Bronchial epithelial cell (primary cell): ENCODE measurements around the gene FOSB. TPM values are rescaled to one million over a fixed set of nuclear protein-coding genes. Genes with fewer than 3 reads are reported as not detected.

ENCODE experiments used
- DNase-seq: peaks from one replicate; pipeline ENCODE4 v3.0.0-alpha.2; 2010; ENCODE audit warnings: low read depth
- FAIRE-seq: peaks from 2 replicates; lab custom pipeline; 2011; peaks lifted over from hg19 to GRCh38; lab: Jason Lieb, UNC
- H3K27me3 ChIP-seq: 2 replicates; pipeline ENCODE4 v1.5.1; 2011; ENCODE audit warnings: low read length; ENCODE audit not compliant: control insufficient read depth, insufficient read depth
- H3K36me3 ChIP-seq: 2 replicates; pipeline ENCODE4 v1.5.1; 2011; ENCODE audit warnings: low read length; ENCODE audit not compliant: control insufficient read depth, insufficient read depth
- H3K4me3 ChIP-seq: 2 replicates; pipeline ENCODE4 v1.5.1; 2011; ENCODE audit warnings: mild to moderate bottlenecking, low read depth, low read length, control low read depth
- total RNA-seq: library from RNA; depleted of rRNA; stranded (reverse); fragments of >200 nt; gene quantifications from 2 replicates; pipeline ENCODE4 v1.2.1, GENCODE V29; 2014
- TF ChIP-seq, protein P1 (sequence below): IDR thresholded peaks from 2 replicates; pipeline ENCODE4 v1.5.1; 2011; ENCODE audit warnings: mild to moderate bottlenecking, moderate library complexity, low read length, control low read depth, inconsistent platforms; ENCODE audit not compliant: insufficient read depth, severe bottlenecking

FOSB gene
- total RNA-seq, 1 donor from 2014 or later = 4.2 TPM

DNA sequence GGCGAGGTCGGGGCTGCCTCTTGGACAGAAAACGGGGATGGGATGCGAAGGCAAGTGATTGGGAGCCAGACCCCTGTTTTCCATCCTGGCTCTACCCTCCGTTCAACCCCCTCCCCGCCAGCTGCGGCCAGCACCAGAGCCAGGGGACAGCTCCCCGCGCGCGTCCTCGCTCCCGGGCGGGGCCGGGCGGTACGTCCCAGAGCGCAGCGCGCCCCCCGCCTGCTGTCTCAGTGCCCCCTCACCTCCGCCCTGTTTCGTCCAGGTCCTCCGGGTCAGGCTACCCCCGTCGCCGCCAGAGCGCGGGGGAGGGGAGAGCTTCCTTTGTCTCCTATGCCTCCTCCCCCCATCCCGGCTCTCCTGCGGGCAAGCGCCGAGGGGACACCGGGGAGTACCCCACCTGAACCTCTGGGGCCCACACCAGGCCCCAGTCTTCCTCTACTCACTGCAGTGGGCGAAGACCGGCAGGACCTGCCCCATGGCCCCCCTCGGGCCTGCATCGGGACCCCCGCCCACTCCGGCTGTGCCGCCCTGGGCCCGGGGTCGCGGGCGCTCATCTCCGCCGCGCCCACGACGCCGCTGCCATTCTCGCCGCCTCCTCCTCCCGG lies 28.7 kb downstream of the FOSB start:
- DNase-seq (no peak), FAIRE-seq (no peak)
- TF ChIP-seq, protein P1, sequence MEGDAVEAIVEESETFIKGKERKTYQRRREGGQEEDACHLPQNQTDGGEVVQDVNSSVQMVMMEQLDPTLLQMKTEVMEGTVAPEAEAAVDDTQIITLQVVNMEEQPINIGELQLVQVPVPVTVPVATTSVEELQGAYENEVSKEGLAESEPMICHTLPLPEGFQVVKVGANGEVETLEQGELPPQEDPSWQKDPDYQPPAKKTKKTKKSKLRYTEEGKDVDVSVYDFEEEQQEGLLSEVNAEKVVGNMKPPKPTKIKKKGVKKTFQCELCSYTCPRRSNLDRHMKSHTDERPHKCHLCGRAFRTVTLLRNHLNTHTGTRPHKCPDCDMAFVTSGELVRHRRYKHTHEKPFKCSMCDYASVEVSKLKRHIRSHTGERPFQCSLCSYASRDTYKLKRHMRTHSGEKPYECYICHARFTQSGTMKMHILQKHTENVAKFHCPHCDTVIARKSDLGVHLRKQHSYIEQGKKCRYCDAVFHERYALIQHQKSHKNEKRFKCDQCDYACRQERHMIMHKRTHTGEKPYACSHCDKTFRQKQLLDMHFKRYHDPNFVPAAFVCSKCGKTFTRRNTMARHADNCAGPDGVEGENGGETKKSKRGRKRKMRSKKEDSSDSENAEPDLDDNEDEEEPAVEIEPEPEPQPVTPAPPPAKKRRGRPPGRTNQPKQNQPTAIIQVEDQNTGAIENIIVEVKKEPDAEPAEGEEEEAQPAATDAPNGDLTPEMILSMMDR = no peak

DNA sequence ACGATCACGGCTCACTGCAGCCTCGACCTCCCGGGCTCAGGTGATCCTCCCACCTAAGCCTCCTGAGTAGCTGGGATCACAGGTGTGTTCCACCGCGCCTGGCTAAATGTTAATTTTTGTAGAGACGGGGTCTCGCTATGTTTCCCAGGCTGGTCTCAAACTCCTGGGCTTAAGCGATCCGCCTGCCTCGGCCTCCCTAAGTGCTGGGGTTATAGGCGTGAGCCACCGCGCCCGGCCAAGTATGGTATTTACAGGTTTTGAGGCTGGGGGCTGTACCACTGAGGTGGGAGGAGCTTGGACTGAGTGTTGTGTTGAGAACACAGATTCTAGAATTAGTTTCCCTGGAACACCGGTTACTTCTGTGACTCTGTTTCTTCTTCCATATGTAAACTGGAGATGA lies 30.0 kb downstream of the FOSB start:
- no peak overlapping the region for H3K4me3 ChIP-seq
- no peaks in the 10 kb centered on the region for H3K27me3 ChIP-seq
- DNase-seq (no peak), FAIRE-seq (no peak)
- no peaks in the 10 kb centered on the region for H3K36me3 ChIP-seq
- TF ChIP-seq, protein P1 = no peak

More for the DNA sequence above, 28.7 kb downstream of the FOSB start:
- Histone ChIP-seq H3K27me3 (no peaks in the 10 kb centered on the region), H3K36me3 (no peaks in the 10 kb centered on the region), H3K4me3 (peak overlapping the region; percentile 55)

DNA sequence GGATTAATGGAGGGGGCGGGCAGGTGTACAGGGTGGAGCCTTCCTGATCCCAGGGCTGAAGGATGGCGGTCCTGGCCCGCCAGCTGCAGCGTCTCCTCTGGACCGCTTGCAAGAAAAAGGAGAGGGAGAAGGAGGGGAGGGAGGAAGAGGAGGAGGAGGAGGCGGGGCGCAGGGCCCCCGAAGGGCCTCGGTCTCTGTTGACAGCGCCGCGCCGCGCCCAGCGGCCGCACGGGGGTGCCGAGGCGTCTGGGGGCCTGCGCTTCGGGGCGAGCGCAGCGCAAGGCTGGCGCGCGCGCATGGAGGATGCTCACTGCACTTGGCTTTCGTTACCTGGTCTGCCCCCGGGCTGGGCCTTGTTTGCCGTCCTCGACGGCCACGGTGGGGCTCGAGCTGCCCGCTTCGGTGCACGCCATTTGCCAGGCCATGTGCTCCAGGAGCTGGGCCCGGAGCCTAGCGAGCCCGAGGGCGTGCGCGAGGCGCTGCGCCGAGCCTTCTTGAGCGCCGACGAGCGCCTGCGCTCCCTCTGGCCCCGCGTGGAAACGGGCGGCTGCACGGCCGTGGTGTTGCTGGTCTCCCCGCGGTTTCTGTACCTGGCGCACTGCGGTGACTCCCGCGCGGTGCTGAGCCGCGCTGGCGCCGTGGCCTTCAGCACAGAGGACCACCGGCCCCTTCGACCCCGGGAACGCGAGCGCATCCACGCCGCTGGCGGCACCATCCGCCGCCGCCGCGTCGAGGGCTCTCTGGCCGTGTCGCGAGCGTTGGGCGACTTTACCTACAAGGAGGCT lies 30.8 kb downstream of the FOSB start, which contains the start of gene PPM1N:
TSS of gene PPM1N (plus strand) at position 33 of the 785 bp plus-strand sequence. CDS start at position 63, 30 bp downstream.
- DNase-seq = no peak
- FAIRE-seq = no peak
- Histone ChIP-seq H3K27me3 (no peaks in the 10 kb centered on the region), H3K36me3 (no peaks in the 10 kb centered on the region), H3K4me3 (peak within 1 kb of the TSS; percentile 17)
- TF ChIP-seq, protein P1 = peak; percentile 9

DNA sequence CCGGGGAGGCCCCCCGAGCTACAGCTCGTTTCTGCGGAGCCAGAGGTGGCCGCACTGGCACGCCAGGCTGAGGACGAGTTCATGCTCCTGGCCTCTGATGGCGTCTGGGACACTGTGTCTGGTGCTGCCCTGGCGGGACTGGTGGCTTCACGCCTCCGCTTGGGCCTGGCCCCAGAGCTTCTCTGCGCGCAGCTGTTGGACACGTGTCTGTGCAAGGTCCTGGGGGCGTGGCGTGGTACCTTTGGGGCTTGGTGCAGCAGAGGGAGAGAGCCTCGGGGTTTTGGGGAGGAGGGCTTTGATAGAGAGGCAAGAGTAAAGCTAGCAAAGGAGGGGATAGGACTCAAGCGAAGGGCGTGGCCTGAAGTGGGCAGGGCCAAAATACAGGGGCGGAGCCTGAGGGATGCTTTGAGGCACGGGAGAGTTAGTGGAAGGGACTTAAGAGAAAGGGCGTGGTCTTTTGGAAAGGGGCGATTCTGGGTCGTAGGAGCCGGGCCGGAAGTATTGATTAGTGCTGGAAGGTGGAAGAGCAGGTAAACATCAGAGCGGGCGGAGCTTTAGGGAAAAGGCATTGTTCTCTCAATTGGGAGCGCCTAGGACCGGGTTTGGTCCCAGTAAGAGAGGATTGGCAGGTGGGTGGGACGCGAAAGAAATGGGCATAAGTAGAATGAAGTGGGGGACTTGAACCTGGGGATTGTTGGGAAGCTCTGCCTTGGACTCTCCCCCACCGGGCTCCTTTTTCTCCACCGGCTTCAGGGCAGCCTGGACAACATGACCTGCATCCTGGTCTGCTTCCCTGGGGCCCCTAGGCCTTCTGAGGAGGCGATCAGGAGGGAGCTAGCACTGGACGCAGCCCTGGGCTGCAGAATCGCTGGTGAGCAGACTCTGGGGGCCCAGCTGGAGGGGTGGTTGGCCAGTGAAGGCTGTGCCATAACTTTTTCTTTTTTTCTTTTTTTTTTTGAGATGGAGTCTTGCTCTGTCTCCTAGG lies 31.7 kb downstream of the FOSB start:
- Histone ChIP-seq H3K4me3 (no peak overlapping the region), H3K27me3 (no peaks in the 10 kb centered on the region), H3K36me3 (no peaks in the 10 kb centered on the region)
- FAIRE-seq (no peak), DNase-seq (peak; percentile 56)
- TF ChIP-seq, protein P1 = no peak

DNA sequence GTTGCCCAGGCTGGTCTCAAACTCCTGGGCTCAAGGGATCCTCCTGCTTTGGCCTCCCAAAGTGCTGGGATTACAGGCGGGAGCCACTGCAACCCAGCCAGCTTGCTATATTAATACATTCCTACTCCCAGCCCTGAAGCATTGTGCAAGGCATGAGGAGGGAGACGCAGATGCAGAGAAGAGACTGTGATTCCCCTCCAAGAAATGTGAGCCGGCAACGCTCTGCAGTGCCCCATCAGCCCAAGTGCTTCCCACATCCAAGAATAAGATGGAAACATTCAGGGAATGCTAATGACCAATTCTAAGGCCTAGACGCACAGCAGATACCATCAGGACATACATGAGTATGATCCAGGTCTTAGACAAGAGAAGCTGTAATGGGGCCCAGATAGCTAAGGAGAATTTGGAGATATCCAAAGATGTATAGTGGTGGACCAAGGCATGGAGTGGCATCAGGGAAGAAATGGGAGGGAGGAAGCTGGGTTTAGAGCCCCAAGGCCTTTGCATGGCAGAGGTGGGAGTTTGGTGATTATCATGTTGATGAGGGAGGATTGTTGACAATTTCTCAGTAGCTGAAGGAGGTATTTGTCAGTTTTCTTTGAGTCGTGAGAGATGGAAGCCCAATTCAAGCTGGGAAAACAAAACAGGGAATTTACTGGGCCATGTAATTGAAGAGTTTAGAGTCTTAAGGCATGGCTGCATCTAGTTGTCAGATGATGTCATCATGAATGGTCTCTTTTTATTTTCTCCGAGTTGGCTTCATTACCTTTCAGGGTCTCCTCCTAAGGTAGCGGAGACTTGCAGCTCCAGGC lies 33.3 kb downstream of the FOSB start:
- FAIRE-seq (no peak), DNase-seq (no peak)
- Histone ChIP-seq H3K27me3 (no peaks in the 10 kb centered on the region), H3K36me3 (no peaks in the 10 kb centered on the region), H3K4me3 (no peak overlapping the region)
- TF ChIP-seq, protein P1 = no peak
